B cell (primary cell): ENCODE measurements around the gene ZSCAN2. TPM values are rescaled to one million over a fixed set of nuclear protein-coding genes. Genes with fewer than 3 reads are reported as not detected.

Experiments
- ATAC-seq: fragments of 200-7000 bp; cut with Tn5 transposase; one replicate; pipeline ENCODE4 v1.10.0; 2021; ENCODE audit warnings: low read depth, mild to moderate bottlenecking, moderate number of reproducible peaks, moderate library complexity
- CTCF ChIA-PET: fragments of 350-600 bp; sonication (Branson Sonifier 250); formaldehyde crosslinking; loops from one replicate; lab custom pipeline; 2021; ENCODE audit warnings: antibody characterized with exemption, inconsistent platforms; lab: Charles Lee
- POLR2A ChIA-PET: fragments of 350-600 bp; sonication (Branson Sonifier 250); formaldehyde crosslinking; loops from one replicate; lab custom pipeline; 2021; ENCODE audit warnings: antibody characterized with exemption; lab: Charles Lee
- DNase-seq: peaks from one replicate; pipeline ENCODE4 v3.0.0; 2013
- H2AFZ ChIP-seq: 2 replicates; pipeline ENCODE4 v1.6.1; 2012; ENCODE audit warnings: mild to moderate bottlenecking, low read depth, low read length; ENCODE audit not compliant: insufficient read depth, poor library complexity, severe bottlenecking
- H3K27ac ChIP-seq, 2 donors: 1 replicate in 1 of 2; 2 replicates in 1 of 2; pipeline ENCODE4 v1.5.1; 2012 to 2013; ENCODE audit warnings: low read length in 2 of 2, mild to moderate bottlenecking in 2 of 2, moderate library complexity in 1 of 2
- H3K27me3 ChIP-seq, 4 experiments: fragments of 200-600 bp in 1 of 4; sonication (generic) in 1 of 4; replicated peaks in 1 of 4; 1 replicate in 2 of 4; 2 replicates in 2 of 4; pipeline versions ENCODE4 v1.6.1 to v1.7.0; 2013 to 2016; ENCODE audit warnings: low read length in 3 of 4, mild to moderate bottlenecking in 2 of 4, mixed read lengths in 1 of 4, moderate library complexity in 1 of 4; ENCODE audit not compliant: insufficient read depth in 4 of 4, control insufficient read depth in 3 of 4; ENCODE audit errors: control extremely low read depth in 1 of 4
- H3K36me3 ChIP-seq, 2 experiments: replicated peaks in 1 of 2; 1 replicate in 1 of 2; 2 replicates in 1 of 2; pipeline versions ENCODE4 v1.6.1 to v1.7.1; 2013; ENCODE audit warnings: low read length in 1 of 2; ENCODE audit not compliant: insufficient read depth in 2 of 2, control insufficient read depth in 1 of 2; ENCODE audit errors: control extremely low read depth in 1 of 2, extremely low read depth in 1 of 2
- H3K4me1 ChIP-seq, 2 donors: fragments of 200-600 bp in 1 of 2; sonication (generic) in 1 of 2; 1 replicate in 1 of 2; 2 replicates in 1 of 2; pipeline versions ENCODE4 v1.5.1 to v1.6.1; 2013 to 2017; ENCODE audit warnings: low read length in 2 of 2; ENCODE audit not compliant: control insufficient read depth in 2 of 2, insufficient read depth in 2 of 2
- H3K4me2 ChIP-seq: replicated peaks from 2 replicates; pipeline ENCODE3; 2012; ENCODE audit warnings: mild to moderate bottlenecking, low read depth, low read length; ENCODE audit not compliant: poor library complexity, severe bottlenecking
- H3K4me3 ChIP-seq, 5 experiments: fragments of 200-600 bp in 1 of 5; sonication (generic) in 1 of 5; 1 replicate in 3 of 5; 2 replicates in 2 of 5; pipeline versions ENCODE4 v1.5.1 to v1.7.0; 2011 to 2016; ENCODE audit warnings: low read length in 4 of 5, mild to moderate bottlenecking in 4 of 5, low read depth in 2 of 5, control low read depth in 1 of 5, moderate library complexity in 1 of 5; ENCODE audit not compliant: insufficient read depth in 1 of 5; ENCODE audit errors: control extremely low read depth in 1 of 5, extremely low read depth in 1 of 5
- H3K79me2 ChIP-seq: fragments of 200-600 bp; sonication (generic); one replicate; pipeline ENCODE4 v1.6.0; 2016; ENCODE audit warnings: low read length; ENCODE audit not compliant: control insufficient read depth, insufficient read depth
- H3K9ac ChIP-seq: fragments of 200-600 bp; sonication (generic); 2 replicates; pipeline ENCODE4 v1.6.1; 2017; ENCODE audit warnings: mild to moderate bottlenecking, low read length, moderate library complexity
- H3K9me3 ChIP-seq, 3 donors: one replicate each; pipeline versions ENCODE4 v1.6.1 to v1.7.1; 2013; ENCODE audit warnings: low read length in 2 of 3; ENCODE audit not compliant: control insufficient read depth in 2 of 3, insufficient read depth in 1 of 3; ENCODE audit errors: control extremely low read depth in 1 of 3
- H4K20me1 ChIP-seq: 2 replicates; pipeline ENCODE4 v1.6.0; 2012; ENCODE audit warnings: mild to moderate bottlenecking, low read length; ENCODE audit not compliant: insufficient read depth, control insufficient read depth, poor library complexity, severe bottlenecking
- H3K27ac Mint-ChIP-seq: one replicate; pipeline ENCODE4 v1.8.0; 2021; ENCODE audit warnings: mixed read lengths
- H3K27me3 Mint-ChIP-seq: one replicate; pipeline ENCODE4 v1.8.0; 2021; ENCODE audit warnings: mixed read lengths
- H3K4me1 Mint-ChIP-seq: one replicate; pipeline ENCODE4 v1.8.0; 2021; ENCODE audit warnings: mixed read lengths
- H3K4me3 Mint-ChIP-seq: one replicate; pipeline ENCODE4 v1.8.0; 2021; ENCODE audit warnings: mixed read lengths
- H3K9me3 Mint-ChIP-seq: one replicate; pipeline ENCODE4 v1.8.0; 2022; ENCODE audit warnings: mixed read lengths; ENCODE audit not compliant: insufficient read depth
- EZH2 ChIP-seq: IDR thresholded peaks from 2 replicates; pipeline ENCODE4 v1.6.1; 2012; ENCODE audit warnings: borderline replicate concordance, low read depth, mild to moderate bottlenecking, moderate library complexity, low read length; ENCODE audit not compliant: insufficient read depth, poor library complexity, severe bottlenecking
- WGBS: methylation state at CpG from one replicate; pipeline ENCODE4 v1.1.5; 2013; ENCODE audit warnings: missing lambda C conversion rate; ENCODE audit not compliant: insufficient coverage; 5-methylcytosine and 5-hydroxymethylcytosine counted together
- intact Hi-C: fragments of 100-400 bp; cut with micrococcal nuclease; formaldehyde crosslinking; loops from one replicate; pipeline ENCODE4 v1.10.0; 2022
- polyA plus RNA-seq: library from polyadenylated mRNA; depleted of rRNA; stranded (reverse); fragments of >200 nt; gene quantifications from 2 replicates; pipeline ENCODE4 v1.2.3, GENCODE V29; 2012
- total RNA-seq, 2 donors: library from RNA; stranded (reverse); fragments of 120-200 nt in 1 of 2; gene quantifications; 1 replicate in 1 of 2; 2 replicates in 1 of 2; pipeline versions ENCODE4 v1.2.3 to v1.2.4, GENCODE V29; 2013 to 2022
- TF ChIP-seq, protein P1 (sequence below): fragments of 200-600 bp; IDR thresholded peaks from one replicate; pipeline ENCODE4 v1.8.0; 2022; ENCODE audit warnings: antibody characterized with exemption, mild to moderate bottlenecking

ZSCAN2 gene
- total and polyA plus RNA-seq, 2 donors (not counting 1 experiment from before 2014, with no cell fraction given) = 9.9 to 18.6 TPM

DNA sequence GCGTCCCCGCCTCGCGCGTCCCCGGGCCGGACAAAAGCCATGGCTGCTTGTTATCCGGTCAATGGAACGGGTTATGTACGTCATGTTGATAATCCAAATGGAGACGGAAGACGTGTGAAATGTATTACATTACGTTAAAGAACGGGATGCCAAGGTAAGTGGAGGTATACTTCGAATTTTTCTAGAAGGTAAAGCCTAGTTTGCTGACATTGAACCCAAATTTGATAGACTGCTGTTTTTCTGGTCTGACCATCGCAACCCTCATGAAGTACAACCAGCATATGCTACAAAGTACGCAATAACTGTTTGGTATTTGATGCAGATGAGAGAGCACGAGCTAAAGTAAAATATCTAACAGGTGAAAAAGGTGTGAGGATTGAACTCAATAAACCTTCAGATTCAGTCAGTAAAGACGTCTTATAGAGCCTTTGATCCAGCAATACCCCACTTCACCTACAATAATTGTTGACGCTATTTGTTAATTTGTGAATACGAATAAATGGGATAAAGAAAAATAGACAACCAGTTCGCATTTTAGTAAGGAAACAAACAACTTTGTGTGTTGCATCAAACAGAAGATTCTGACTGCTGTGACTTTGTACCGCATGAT, 33.5 kb downstream of the ZSCAN2 start:
- Histone ChIP-seq H3K27me3 (no peaks in the 10 kb centered on the region), H3K9ac (peak overlapping the region; percentile 62), H2AFZ (peak overlapping the region; percentile 75), H3K4me3 (peak overlapping the region; percentile 19 to 71 (median 65)), H3K4me2 (peak overlapping the region; percentile 83), H4K20me1 (no peaks in the 10 kb centered on the region), H3K27ac (peak overlapping the region in 1 of 2 donors; percentile 71), H3K4me1 (peaks cover 26 to 41% of the 10 kb centered on the region in 2 donors), H3K79me2 (peaks cover 29% of the 10 kb centered on the region), H3K9me3 (no peaks in the 10 kb centered on the region), H3K36me3 (peaks cover 0 to 25% of the 10 kb centered on the region in 2 experiments)
- 20% methylated on average over 15 of the region's 23 CpGs for WGBS
- POLR2A ChIA-PET = interaction anchor here (0.6 to 1.6 kb wide), 4 partner anchors 14 to 363 kb away, joined by 3 to 23 read pairs (median 4); partner anchors contain the start of gene WDR73
- CTCF ChIA-PET = interaction anchor here (1.0 to 3.1 kb wide), 5 partner anchors 12 to 63 kb away, joined by 3 to 21 read pairs (median 4); partner anchors contain the start of gene WDR73
- Mint-ChIP-seq H3K4me3 (peak overlapping the region; percentile 97), H3K27ac (peak overlapping the region; percentile 57), H3K4me1 (peaks cover 41% of the 10 kb centered on the region), H3K9me3 (no peaks in the 10 kb centered on the region), H3K27me3 (no peaks in the 10 kb centered on the region)
- TF ChIP-seq, protein P1, sequence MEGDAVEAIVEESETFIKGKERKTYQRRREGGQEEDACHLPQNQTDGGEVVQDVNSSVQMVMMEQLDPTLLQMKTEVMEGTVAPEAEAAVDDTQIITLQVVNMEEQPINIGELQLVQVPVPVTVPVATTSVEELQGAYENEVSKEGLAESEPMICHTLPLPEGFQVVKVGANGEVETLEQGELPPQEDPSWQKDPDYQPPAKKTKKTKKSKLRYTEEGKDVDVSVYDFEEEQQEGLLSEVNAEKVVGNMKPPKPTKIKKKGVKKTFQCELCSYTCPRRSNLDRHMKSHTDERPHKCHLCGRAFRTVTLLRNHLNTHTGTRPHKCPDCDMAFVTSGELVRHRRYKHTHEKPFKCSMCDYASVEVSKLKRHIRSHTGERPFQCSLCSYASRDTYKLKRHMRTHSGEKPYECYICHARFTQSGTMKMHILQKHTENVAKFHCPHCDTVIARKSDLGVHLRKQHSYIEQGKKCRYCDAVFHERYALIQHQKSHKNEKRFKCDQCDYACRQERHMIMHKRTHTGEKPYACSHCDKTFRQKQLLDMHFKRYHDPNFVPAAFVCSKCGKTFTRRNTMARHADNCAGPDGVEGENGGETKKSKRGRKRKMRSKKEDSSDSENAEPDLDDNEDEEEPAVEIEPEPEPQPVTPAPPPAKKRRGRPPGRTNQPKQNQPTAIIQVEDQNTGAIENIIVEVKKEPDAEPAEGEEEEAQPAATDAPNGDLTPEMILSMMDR = no peak
- TF ChIP-seq EZH2 = no peak
- intact Hi-C loops = no loop called here
- DNase-seq = no peak
- ATAC-seq = no peak

DNA sequence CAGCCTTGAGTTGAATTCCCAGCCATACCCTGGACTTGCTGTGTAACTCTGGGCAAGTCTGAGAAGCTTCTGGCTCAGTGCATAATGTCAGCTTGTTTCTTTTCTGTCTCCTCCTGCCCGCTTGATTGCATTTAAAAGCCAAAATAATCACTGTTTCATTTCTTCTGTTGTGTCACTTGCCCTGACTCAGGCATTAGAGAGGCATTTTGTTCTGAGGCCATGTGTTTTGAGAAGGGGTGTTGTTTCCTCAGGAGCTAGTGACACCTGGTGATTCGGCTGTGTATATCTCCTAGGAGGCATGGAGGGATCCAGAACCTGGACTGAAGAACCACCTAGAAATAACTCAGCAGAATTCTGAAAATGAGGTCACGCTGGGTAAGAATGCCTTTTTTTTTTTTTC, 37.3 kb downstream of the ZSCAN2 start:
- POLR2A ChIA-PET = no interaction called here

More for the DNA sequence above, 37.3 kb downstream of the ZSCAN2 start:
- no peak overlapping the region for H3K4me2 ChIP-seq
- Mint-ChIP-seq H3K4me1 (peaks cover 25% of the 10 kb centered on the region), H3K27ac (peak overlapping the region; percentile 15), H3K27me3 (no peaks in the 10 kb centered on the region), H3K4me3 (no peak overlapping the region), H3K9me3 (no peaks in the 10 kb centered on the region)
- H3K4me3 ChIP-seq = no peak overlapping the region
- WGBS = no CpG with 5 or more reads among the region's 3 CpGs
- no peak overlapping the region for H2AFZ ChIP-seq
- DNase-seq = no peak
- CTCF ChIA-PET = interaction anchor here (1.6 kb wide), 1 partner anchor 39 kb away, joined by 5 read pairs; no protein-coding TSS in a partner anchor
- no peak overlapping the region for H3K9ac ChIP-seq
- H3K36me3 ChIP-seq = peaks cover 0 to 55% of the 10 kb centered on the region in 2 experiments
- peaks cover 11 to 20% of the 10 kb centered on the region in 2 donors for H3K4me1 ChIP-seq
- TF ChIP-seq EZH2 = no peak
- TF ChIP-seq, protein P1 = no peak
- H3K79me2 ChIP-seq = peaks cover 20% of the 10 kb centered on the region
- H4K20me1 ChIP-seq = no peaks in the 10 kb centered on the region
- ATAC-seq = no peak
- no peaks in the 10 kb centered on the region for H3K27me3 ChIP-seq
- intact Hi-C loops = no loop called here
- H3K27ac ChIP-seq = no peak overlapping the region
- H3K9me3 ChIP-seq = no peaks in the 10 kb centered on the region
